A204.1 (cell line): ENCODE results near the gene ACP4.
"Not testable (repeated sequence)": the region's sequence is repeated elsewhere in the genome, so short reads cannot be mapped to it uniquely, and the experiment has no call there.

Experiments used
- FAIRE-seq: peaks from 2 replicates; lab custom pipeline; 2012; peaks lifted over from hg19 to GRCh38; lab: Jason Lieb, UNC

ACP4 gene, protein sequence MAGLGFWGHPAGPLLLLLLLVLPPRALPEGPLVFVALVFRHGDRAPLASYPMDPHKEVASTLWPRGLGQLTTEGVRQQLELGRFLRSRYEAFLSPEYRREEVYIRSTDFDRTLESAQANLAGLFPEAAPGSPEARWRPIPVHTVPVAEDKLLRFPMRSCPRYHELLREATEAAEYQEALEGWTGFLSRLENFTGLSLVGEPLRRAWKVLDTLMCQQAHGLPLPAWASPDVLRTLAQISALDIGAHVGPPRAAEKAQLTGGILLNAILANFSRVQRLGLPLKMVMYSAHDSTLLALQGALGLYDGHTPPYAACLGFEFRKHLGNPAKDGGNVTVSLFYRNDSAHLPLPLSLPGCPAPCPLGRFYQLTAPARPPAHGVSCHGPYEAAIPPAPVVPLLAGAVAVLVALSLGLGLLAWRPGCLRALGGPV

DNA sequence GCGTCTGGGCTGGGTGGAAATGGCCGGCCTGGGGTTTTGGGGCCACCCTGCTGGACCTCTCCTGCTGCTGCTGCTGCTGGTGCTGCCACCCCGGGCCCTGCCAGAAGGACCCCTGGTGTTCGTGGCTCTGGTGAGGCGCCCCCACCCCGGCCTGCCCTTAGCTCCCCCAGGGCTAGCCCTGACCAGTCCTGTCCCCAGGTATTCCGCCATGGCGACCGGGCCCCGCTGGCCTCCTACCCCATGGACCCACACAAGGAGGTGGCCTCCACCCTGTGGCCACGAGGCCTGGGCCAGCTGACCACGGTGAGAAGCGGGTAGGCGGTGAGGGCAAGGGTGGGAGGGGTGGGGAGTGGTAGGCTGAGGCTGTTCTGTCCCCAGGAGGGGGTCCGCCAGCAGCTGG, at the start of gene ACP4:
ACP4 (plus strand) TSS at position 20 of the 400 bp plus-strand sequence; CDS start at position 20, 0 bp downstream.
- FAIRE-seq, result no peak

DNA sequence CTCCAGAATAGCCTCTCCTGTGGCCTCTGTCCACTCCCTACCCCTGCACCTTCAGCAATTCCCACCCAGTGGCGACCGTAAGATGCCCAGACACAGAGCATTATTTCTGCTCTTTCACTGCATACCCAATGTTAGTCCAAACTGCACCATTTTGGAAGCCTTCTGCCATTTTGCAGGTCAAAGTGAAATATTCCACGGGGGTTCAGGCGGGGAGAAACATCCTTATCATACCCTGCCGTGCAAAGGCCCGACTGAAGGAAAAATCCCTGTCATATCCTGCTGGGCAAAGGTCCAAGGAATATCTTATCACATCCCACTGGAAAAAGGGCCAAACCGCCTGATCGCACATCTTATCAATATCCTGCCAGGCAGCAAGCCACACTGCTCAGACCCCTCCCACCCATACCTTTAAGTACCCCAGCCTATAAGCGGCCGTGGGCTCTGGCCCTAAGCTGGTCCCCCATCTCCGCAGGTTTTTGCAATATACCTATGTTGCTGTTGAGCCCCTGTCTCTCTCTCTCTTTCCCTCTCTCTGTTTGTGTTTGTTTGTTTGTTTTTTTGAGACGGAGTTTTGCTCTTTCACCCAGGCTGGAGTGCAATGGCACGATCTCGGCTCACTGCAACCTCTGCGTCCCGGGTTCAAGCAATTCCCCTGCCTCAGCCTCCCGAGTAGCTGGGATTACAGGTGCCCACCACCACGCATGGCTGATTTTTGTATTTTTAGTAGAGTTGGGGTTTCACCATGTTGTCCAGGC, 48.9 kb upstream of the ACP4 start:
- FAIRE-seq, result no peak

DNA sequence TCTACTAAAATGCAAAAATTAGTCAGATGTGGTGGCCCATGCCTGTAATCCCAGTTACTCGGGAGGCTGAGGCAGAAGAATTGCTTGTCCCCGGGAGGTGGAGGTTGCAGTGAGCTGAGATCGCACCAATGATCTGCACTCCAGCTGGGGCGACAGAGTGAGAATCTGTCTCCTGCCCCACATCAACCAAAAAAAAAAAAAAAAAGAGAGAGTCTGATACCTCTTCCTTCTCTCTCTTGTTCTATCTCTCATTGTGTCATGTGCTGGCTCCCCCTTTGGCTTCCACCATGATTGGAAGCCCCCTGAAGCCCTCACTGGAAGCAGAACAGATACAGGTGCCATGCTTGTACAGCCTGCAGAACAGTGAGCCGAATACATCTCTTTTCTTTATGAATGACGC, 46.7 kb upstream of the ACP4 start:
- FAIRE-seq, result no peak

DNA sequence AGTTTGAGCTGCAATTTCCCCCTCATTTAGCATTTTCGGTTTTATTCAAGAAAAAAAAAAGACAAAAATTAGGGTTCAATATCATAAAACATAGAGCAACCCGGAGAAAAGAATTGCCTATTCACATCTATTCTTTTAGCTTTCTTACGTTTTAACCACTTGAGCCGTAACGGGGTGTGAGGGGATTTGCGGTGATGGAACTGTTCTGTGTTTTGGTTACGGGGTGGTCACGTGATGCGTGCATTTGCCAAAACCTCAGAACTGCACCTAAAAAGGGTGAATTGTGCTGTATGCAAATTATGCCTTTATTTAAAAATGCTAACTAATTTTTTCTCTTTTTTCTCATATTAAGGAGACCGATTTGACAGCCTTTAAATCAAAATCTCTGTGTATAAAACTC, 45.0 kb upstream of the ACP4 start:
- no peak for FAIRE-seq

DNA sequence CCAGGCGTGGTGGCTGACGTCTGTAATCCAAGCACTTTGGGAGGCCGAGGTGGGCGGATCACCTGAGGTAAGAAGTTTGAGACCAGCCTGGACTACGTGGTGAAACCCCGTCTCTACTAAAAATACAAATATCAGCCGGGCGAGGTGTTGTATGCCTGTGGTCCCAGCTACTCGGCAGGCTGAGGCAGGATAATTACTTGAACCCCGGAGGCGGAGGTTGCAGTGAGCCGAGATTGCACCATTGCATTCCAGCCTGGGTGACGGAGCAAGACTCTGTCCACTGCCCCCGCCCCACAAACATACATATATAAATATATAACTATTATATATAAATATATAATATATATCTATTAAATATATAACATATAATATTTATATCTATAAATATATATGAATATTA, 43.1 kb upstream of the ACP4 start:
- FAIRE-seq, result not testable (repeated sequence)

DNA sequence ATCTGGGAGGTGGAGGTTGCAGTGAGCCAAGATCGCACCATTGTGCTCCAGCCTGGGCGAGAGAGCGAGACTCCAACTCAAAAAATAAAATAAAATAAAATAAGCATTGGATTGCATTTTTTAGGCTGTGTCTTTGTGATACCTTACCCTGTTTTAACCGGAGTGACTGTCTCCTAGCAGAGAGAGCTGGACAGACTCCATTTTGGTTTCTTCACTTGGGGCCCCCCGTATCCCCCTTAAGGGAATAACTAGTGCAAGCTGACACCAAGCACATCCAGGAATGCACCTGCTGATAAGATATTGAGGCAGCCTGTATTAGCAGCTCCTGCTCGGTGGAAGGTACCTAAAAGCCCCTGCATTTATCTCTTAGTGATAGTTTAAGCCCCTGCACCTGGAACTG, 40.7 kb upstream of the ACP4 start:
- no peak for FAIRE-seq

DNA sequence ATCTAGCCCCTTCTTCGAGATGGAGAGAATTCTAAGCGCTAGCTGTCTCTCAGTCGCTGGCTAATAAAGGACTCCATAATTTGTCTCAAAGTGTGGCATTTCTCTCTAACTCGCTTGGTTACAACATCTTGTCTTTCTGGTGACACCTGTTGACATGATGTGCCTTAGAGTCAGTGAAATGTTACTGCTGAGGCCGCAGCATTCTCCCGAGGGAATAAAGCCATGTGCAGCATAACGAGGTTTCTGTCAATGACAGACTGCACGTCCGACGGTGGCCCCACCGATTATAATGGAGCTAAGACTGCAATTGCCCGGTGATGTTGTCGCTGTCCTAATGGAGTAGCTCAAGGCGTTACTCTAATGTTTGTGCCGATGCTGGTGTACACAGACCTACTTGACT, 40.2 kb upstream of the ACP4 start:
- FAIRE-seq, result no peak

DNA sequence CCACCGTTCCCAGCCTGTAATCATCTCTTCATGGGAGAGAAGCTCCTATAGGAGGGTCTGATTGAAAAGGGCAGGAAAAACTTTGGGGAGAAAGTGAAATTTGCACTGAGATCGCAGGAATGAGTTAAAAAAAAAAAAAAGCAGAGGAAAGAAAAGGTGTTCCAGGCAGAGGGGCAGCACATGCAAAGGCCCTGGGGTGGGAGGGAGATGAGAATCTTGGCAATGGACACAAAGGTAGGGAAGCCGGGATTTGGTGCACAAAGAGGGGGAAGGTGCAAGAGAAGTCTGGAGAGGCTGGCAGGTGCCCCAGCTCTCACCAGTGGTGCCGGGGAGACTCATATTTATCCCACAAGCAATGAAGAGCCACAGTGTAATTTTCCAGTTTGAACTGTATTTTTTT, 36.3 kb upstream of the ACP4 start:
- no peak for FAIRE-seq

DNA sequence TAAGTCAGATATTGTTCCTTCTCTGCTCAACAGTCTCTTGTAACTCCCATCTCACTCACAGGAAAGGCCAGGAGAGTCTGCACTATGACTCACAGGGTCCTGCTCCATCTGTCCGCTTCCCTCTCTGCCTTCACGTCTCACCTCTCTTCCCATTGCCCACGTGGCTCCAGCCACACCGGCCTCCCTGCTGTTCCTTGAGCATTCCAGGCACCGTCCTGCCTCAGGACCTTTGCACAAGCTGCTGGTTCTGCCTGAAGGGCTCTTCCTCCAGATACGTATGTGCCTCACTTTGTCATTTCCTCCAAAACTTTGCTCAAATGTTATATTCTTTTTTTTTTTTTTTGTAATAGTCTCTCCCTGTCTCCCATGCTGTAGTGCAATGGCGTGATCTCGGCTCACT, 34.0 kb upstream of the ACP4 start:
- FAIRE-seq, result not testable (repeated sequence)

DNA sequence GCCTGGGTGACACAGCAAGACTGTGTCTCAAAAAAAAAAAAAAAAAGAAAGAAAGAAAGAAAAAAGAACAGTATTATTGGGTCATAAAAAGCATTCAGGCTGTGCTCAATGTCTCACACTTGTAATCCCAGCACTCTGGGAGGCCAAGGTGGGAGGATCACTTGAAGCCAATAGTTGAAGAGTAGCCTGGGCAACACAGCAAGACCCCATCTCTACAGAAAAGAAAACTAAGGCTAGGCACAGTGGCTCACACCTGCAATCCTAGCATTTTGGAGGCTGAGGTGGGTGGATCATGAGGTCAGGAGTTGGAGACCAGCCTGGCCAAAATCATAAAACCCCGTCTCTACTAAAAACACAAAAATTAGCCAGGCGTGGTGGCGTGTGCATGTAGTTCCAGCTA, 32.6 kb upstream of the ACP4 start:
- not testable (repeated sequence) for FAIRE-seq

DNA sequence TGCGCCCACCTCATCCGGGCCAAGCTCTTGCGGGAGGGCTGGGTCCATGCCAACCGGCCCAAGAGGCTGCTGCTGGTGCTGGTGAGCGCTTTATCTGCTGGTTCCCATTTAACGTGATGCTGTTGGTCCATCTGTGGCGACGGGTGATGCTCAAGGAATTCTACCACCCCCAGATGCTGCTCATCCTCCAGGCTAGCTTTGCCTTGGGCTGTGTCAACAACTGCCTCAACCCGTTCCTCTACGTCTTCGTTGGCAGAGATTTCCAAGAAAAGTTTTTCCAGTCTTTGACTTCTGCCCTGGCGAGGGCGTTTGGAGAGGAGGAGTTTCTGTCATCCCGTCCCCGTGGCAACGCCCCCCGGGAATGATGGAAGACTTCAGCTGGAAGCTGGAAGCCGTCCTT, 31.1 kb upstream of the ACP4 start:
- not testable (repeated sequence) for FAIRE-seq

DNA sequence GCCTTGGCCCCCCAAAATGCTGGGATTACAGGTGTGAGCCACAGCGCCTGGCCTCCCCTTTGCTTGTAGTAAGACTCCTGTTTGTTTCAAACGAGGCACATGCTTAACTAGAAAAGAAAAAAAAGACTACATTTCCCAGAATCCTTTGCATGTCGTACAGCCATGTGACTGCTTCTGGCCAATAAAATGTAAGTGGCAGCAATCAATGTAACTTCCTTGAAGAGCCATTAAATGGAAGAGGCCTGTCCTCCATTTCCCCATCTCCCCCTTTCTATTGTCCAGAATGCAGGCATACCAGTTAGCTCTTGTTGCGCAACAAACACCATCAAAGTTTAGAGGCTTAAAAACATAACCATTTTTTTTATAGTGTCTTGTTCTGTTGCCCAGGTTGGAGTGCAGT, 30.3 kb upstream of the ACP4 start:
- no peak for FAIRE-seq

DNA sequence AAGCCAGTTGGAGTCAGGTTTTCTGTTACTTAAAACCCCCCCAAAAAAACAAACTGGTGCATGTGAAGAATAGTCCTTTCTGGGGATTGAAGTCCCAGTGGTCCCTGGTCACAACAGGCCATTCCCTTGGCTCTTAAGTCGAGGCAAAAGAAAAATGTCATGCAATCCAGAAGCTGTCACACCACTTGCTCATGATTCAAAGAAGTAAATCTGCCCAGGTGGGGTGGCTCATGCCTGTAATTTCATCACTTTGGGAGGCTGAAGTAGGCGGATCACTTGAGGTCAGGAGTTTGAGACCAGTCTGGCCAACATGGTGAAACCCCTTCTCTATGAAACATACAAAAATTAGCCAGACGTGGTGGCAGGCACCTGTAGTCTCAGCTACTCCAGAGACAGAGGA, 28.7 kb upstream of the ACP4 start:
- not testable (repeated sequence) for FAIRE-seq

DNA sequence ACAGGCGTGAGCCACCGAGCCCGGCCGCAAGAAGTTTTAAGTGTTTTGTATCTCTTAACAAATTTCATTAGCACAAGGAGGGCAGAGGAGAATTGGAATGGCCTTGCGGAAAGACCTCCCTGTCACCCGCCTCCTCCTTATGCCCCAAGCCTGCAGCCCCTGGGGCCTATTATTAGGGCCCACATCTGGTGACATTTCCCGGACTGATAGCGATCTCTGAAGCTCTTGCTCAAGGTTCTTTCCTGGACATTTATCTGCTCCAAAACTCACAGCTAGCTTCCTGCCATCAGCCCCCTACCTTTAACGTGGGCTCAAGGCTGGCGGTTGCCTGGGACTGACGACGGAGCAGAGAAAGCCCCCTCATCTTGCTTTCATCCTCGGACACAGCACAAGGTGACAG, 26.7 kb upstream of the ACP4 start:
- FAIRE-seq, result not testable (repeated sequence)

DNA sequence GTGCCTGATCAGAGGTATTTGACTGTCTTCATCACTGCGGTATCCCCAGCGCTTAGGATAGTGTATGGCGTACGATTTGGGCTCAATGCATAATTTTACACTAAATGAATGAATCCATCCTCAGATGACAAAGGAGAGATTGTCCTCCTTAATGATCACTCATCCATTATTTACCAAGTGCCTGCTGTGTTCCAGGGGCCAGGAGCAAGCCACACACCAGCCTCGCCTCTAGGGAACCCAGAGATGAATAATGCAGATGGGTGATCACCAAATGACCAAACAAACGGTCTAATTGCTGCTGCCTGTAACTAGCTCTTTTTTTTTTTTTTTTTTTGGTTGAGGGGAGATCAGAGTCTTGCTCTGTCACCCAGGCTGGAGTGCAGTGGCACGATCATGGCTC, 25.8 kb upstream of the ACP4 start:
- FAIRE-seq, result no peak

DNA sequence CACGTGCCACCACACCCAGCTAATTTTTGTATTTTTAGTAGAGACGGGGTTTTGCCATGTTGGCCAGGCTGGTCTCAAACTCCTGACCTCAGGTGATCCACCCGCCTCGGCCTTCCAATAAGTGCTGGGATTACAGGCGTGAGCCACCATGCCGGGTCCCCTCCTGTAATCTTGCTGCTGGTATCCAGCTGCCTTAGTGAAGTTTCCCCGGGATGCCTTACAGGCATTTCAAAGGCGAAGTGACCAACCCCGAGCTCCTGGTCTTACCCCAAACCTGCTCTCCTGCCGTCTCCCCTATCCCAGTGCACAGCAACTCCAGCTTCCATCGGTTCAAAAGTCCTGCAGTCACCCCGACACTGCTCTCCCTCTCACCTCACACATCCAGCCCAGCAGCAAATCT, 23.5 kb upstream of the ACP4 start:
- not testable (repeated sequence) for FAIRE-seq

DNA sequence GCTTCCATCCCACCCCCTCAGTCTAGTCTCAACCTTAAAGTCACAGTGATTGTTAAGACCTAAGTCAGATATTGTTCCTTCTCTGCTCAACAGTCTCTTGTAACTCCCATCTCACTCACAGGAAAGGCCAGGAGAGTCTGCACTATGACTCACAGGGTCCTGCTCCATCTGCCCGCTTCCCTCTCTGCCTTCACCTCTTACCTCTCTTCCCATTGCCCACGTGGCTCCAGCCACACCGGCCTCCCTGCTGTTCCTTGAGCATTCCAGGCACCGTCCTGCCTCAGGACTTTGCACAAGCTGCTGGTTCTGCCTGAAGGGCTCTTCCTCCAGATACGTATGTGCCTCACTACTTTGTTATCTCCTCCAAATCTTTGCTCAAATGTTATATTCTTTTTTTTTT, 23.0 kb upstream of the ACP4 start:
- not testable (repeated sequence) for FAIRE-seq

DNA sequence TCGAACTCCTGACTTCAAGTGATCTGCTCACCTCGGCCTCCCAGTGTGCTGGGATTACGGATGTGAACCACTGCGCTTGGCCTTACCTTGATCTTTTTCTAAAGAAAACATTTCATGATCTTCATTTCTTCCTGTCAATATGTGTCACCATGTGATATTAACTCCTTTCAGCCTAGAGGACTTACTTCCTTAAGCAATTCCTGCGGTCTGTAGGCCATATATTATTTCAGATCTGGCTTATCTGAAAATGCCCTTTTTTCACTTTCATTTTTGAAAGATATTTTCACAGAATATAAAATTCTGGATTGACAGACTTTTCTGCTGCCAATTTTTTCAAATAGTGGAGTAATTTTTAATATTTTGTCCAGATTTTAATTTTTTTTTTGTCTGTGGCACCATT, 21.9 kb upstream of the ACP4 start:
- no peak for FAIRE-seq

DNA sequence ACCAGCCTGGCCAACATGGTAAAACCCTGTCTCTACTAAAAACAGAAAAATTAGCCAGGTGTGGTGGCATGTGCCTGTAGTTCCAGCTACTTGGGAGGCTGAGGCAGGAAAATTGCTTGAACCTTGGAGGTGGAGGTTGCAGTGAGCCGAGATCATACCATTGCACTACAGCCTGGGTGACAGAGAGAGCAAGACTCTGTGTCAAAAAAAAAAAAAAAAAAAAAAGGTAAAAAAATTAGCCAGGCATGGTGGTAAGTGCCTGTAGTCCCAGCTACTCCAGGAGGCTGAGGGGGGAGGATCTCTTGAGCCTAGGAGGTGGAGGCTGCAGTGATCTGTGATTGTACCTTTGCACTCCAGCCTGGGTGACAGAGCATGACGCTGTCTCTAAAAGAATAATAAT, 20.1 kb upstream of the ACP4 start, which contains the start of gene GPR32:
GPR32 (plus strand) TSS at position 301 of the 400 bp plus-strand sequence. CDS start 137 bp downstream, outside the sequence.
- FAIRE-seq, result not testable (repeated sequence)

DNA sequence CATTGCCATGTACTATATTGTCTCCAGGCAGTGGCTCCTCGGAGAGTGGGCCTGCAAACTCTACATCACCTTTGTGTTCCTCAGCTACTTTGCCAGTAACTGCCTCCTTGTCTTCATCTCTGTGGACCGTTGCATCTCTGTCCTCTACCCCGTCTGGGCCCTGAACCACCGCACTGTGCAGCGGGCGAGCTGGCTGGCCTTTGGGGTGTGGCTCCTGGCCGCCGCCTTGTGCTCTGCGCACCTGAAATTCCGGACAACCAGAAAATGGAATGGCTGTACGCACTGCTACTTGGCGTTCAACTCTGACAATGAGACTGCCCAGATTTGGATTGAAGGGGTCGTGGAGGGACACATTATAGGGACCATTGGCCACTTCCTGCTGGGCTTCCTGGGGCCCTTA, 19.3 kb upstream of the ACP4 start:
- no peak for FAIRE-seq

DNA sequence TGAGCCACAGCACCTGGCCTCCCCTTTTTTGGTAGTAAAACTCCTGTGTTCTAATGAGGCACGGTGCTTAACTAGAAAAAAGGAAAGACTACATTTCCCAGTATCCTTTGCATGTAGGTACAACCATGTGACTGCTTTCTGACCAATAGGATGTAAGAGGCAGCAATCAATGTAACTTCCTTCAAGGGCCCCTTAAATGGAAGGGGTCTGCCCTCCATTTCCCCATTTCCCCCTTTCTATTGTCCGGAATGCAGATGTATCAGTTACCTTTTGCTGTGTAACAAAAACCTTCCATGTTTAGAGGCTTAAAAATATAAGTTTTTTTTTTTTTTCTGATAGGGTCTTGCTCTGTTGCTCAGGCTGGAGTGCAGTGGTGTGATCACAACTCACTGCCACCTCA, 17.7 kb upstream of the ACP4 start:
- FAIRE-seq, result no peak

DNA sequence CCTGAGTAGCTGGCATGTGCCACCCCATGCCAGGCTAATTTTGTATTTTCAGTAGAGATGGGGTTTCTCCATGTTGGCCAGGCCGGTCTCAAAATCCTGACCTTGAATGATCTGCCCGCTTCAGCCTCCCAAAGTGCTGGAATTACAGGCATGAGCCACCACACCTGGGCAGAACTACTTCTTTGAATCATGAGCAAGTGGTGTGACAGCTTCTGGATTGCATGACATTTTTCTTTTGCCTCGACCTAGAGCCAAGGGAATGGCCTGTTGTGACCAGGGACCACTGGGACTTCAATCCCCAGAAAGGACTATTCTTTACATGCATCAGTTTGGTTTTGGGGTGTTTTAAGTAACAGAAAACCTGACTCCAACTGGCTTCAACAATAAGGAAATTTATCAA, 17.3 kb upstream of the ACP4 start:
- FAIRE-seq, result not testable (repeated sequence)

DNA sequence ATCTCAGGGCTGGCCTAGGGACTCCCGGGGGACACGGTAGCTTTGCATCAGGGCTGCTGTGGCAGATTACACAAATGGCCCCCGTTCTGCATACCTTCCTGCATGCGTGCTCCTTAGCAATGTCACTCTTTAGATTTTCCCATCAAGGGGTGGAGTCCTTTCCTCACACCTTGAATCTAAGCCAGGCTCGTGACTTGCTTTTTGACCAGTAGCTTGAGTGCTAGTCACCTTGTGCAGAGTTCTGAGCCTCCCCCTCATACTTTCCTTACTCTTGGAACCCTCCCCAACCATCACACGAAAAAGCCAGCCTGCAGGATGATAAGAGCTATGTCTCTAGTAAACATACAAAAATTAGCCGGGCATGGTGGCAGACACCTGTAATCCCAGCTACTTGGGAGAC, 16.8 kb upstream of the ACP4 start:
- FAIRE-seq, result not testable (repeated sequence)

DNA sequence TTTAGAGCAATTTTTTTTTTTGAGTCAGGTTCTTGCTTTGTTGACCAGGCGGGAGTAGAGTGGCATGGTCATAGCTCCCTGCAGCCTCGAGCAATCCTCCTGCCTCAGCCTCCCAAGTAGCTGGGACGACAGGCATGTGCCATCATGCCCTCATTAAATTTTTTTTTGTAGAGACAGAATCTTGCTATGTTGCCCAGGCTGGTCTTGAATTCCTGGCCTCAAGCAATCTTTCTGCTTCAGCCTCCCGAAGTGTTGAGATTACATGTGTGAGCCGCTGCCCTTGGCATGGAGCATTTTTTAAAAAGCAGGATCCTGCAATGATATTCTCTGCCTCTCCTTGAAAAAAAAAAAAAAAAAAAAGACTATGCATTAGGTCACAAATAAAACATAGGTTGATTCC, 14.1 kb upstream of the ACP4 start:
- FAIRE-seq, result no peak
